ENCODE data around the gene GTPBP8.
"Not testable (repeated sequence)": the region's sequence is repeated elsewhere in the genome, so short reads cannot be mapped to it uniquely, and the experiment has no call there.

Gene GTPBP8

GRCh38 chr3:113038328-113038727 is 47.5 kb downstream of the GTPBP8 start:
- Mint-ChIP-seq H3K9me3 (no peaks in the 10 kb centered on the region), H3K27me3 (ENCODE audit: low read depth) (no peaks in the 10 kb centered on the region), H3K4me1 (no peaks in the 10 kb centered on the region), H3K27ac (no peak overlapping the region), H3K36me3 (ENCODE audit: low read depth) (no peaks in the 10 kb centered on the region), H3K4me3 (no peak overlapping the region)
- TF ChIP-seq CTCF (IDR thresholded peaks at IDR 0.05; ENCODE audit: unreplicated experiment in 3 of 3): no peak

- H3K27me3 Mint-ChIP-seq (ENCODE audit: low read depth): no peaks in the 10 kb centered on the region
- H3K9me3 Mint-ChIP-seq: no peaks in the 10 kb centered on the region
- no peak overlapping the region for H3K4me3 Mint-ChIP-seq
- no peaks in the 10 kb centered on the region for H3K36me3 Mint-ChIP-seq (ENCODE audit: low read depth)
- no peaks in the 10 kb centered on the region for H3K4me1 Mint-ChIP-seq
- no peak overlapping the region for H3K27ac Mint-ChIP-seq
- TF ChIP-seq CTCF (IDR thresholded peaks at IDR 0.05; ENCODE audit: unreplicated experiment in 3 of 3): no peak
These were observed 48.8 kb downstream of the GTPBP8 start for GRCh38 chr3:113039546-113039945.

GRCh38 chr3:113040231-113040630 is 49.4 kb downstream of the GTPBP8 start:
- Mint-ChIP-seq H3K27me3 (ENCODE audit: low read depth) (no peaks in the 10 kb centered on the region), H3K9me3 (peaks cover 3% of the 10 kb centered on the region), H3K36me3 (ENCODE audit: low read depth) (peaks cover 3% of the 10 kb centered on the region), H3K4me1 (no peaks in the 10 kb centered on the region), H3K4me3 (no peak overlapping the region), H3K27ac (no peak overlapping the region)
- no peak for TF ChIP-seq CTCF (IDR thresholded peaks at IDR 0.05; ENCODE audit: unreplicated experiment in 3 of 3)

- H3K9me3 Mint-ChIP-seq: peaks cover 10% of the 10 kb centered on the region
- no peaks in the 10 kb centered on the region for H3K27me3 Mint-ChIP-seq (ENCODE audit: low read depth)
- no peak overlapping the region for H3K27ac Mint-ChIP-seq
- H3K36me3 Mint-ChIP-seq (ENCODE audit: low read depth): peaks cover 11% of the 10 kb centered on the region
- H3K4me3 Mint-ChIP-seq: no peak overlapping the region
- no peaks in the 10 kb centered on the region for H3K4me1 Mint-ChIP-seq
- TF ChIP-seq CTCF (IDR thresholded peaks at IDR 0.05; ENCODE audit: unreplicated experiment in 3 of 3): no peak
These were observed 52.9 kb downstream of the GTPBP8 start for GRCh38 chr3:113043686-113044085.

GRCh38 chr3:113046186-113046965 is 55.6 kb downstream of the GTPBP8 start:
- not testable (repeated sequence) for H3K4me3 Mint-ChIP-seq; H3K27ac Mint-ChIP-seq; H3K4me1 Mint-ChIP-seq; H3K27me3 Mint-ChIP-seq (ENCODE audit: low read depth)
- Mint-ChIP-seq H3K36me3 (ENCODE audit: low read depth) (peaks cover 11% of the 10 kb centered on the region), H3K9me3 (peaks cover 10% of the 10 kb centered on the region)

- peak; percentile 96 to 98 (median 97) for TF ChIP-seq CTCF (IDR thresholded peaks at IDR 0.05; ENCODE audit: unreplicated experiment in 3 of 3)
- Mint-ChIP-seq H3K27ac (no peak overlapping the region), H3K36me3 (ENCODE audit: low read depth) (peaks cover 5% of the 10 kb centered on the region), H3K4me3 (no peak overlapping the region), H3K27me3 (ENCODE audit: low read depth) (no peaks in the 10 kb centered on the region), H3K4me1 (peaks cover 10% of the 10 kb centered on the region), H3K9me3 (peaks cover 5% of the 10 kb centered on the region)
These were observed 60.5 kb downstream of the GTPBP8 start for GRCh38 chr3:113051302-113051711.

All from nephron (organoid).